Measurements from ENCODE around the gene ABCC12. TPM values are rescaled to one million over a fixed set of nuclear protein-coding genes. Genes with fewer than 3 reads are reported as not detected.
A peak's percentile ranks its signal among the peaks of the same experiment; 100 is the strongest.

Gene ABCC12
- total RNA-seq = not detected in 2 replicates
- total RNA-seq (2013) = not detected
- not detected in 2 replicates for polyA plus RNA-seq
- polyA minus RNA-seq = not detected in 2 replicates

DNA sequence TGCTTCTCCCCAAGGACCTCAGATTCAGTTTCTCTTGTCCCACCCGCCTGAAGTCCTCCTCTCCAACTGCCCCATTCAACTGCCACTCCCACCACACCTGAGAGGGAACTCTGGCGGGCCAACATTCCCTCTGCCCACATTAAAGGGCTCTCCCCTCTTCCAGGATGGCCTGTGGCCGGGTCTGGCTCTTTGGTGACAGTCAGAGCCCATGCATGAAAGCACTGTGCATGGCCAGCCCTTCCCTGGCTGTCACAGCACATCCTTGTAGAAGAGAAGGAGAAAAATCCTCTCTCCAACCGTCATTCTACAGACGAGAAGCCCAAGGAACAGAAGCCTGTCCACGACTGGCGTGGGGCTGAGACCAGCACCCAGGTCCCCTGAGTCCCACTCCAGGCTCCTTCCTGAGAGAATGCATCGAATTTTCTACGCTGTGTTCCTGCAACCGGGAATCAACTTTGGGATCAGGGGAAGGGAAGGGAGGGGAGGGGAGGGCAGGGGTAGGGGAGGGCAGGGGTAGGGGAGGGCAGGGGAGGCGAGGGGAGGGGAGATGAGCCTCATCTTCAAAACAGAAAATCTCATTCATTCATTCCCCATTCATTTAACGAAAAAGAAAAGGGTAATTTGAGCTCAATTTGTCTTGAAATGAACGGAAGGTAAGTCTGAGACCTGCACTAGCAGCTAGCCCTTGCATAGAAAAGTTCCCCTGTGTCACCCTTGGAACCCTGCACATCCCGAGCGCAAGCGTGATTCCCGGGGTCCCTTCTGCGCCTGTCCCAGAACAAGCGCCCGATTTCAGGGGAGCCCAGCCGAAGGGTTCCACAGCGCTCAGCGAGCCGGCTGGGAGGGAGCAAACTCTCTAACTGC lies at the start of gene ABCC12:
Gene ABCC12, minus strand, starts transcription at position 68 of the 864 bp plus-strand sequence. CDS start 9,569 bp downstream, outside the sequence.
- no peak for DNase-seq
- no peak within 1 kb of the TSS for H3K4me3 Mint-ChIP-seq
- CTCF ChIA-PET = interaction anchor here (0.7 to 6.2 kb wide), 8 partner anchors 9 to 1208 kb away, joined by 3 to 60 read pairs (median 6); partner anchors contain the start of gene NETO2

DNA sequence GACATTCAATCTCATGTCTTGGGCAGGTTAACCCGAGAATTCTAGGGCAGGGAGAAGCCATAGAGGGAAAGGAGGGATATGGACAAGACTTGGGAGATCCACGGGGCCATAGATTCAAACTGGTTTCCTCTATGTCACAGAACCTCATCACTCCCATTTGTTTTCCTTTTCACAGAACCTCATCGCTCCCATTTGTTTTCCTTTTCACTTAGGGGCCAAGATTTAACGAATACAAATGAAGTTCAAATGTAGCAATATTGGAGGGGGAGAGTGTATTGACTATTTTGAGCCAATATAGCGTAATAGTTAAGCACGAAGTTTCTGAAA lies 49.0 kb upstream of the ABCC12 start:
- ATAC-seq (ENCODE audit: low read depth) (no peak), DNase-seq (no peak)
- Histone ChIP-seq H3K27ac (ENCODE audit: low read length in 2 of 2) (no peak overlapping the region), H3K79me2 (ENCODE audit: control insufficient read depth, insufficient read depth, low read length) (no peaks in the 10 kb centered on the region), H3K9me3 (ENCODE audit: control extremely low read depth in 1 of 3, control insufficient read depth in 2 of 3, insufficient read depth in 1 of 3, low read length in 2 of 3) (no peaks in the 10 kb centered on the region), H3K4me2 (replicated peaks; ENCODE audit: low read depth, low read length, poor library complexity, severe bottlenecking) (no peak overlapping the region), H3K9ac (ENCODE audit: low read length) (no peak overlapping the region), H3K27me3 (replicated peaks in 1 of 4; ENCODE audit: control extremely low read depth in 1 of 4, control insufficient read depth in 3 of 4, insufficient read depth in 4 of 4, low read length in 3 of 4) (no peaks in the 10 kb centered on the region), H3K4me3 (ENCODE audit: control extremely low read depth in 1 of 5, extremely low read depth in 1 of 5, insufficient read depth in 1 of 5, low read depth in 2 of 5, low read length in 4 of 5) (no peak overlapping the region), H3K4me1 (ENCODE audit: control insufficient read depth in 2 of 2, insufficient read depth in 2 of 2, low read length in 2 of 2) (no peaks in the 10 kb centered on the region), H3K36me3 (replicated peaks in 1 of 2; ENCODE audit: control extremely low read depth in 1 of 2, control insufficient read depth in 1 of 2, extremely low read depth in 1 of 2, insufficient read depth in 2 of 2, low read length in 1 of 2) (no peaks in the 10 kb centered on the region), H4K20me1 (ENCODE audit: control insufficient read depth, insufficient read depth, low read length, poor library complexity, severe bottlenecking) (no peaks in the 10 kb centered on the region), H2AFZ (ENCODE audit: insufficient read depth, low read depth, low read length, poor library complexity, severe bottlenecking) (no peak overlapping the region)
- no peak for TF ChIP-seq EZH2 (IDR thresholded peaks at IDR 0.05; ENCODE audit: borderline replicate concordance, insufficient read depth, low read depth, low read length, poor library complexity, severe bottlenecking)
- TF ChIP-seq, protein P1, sequence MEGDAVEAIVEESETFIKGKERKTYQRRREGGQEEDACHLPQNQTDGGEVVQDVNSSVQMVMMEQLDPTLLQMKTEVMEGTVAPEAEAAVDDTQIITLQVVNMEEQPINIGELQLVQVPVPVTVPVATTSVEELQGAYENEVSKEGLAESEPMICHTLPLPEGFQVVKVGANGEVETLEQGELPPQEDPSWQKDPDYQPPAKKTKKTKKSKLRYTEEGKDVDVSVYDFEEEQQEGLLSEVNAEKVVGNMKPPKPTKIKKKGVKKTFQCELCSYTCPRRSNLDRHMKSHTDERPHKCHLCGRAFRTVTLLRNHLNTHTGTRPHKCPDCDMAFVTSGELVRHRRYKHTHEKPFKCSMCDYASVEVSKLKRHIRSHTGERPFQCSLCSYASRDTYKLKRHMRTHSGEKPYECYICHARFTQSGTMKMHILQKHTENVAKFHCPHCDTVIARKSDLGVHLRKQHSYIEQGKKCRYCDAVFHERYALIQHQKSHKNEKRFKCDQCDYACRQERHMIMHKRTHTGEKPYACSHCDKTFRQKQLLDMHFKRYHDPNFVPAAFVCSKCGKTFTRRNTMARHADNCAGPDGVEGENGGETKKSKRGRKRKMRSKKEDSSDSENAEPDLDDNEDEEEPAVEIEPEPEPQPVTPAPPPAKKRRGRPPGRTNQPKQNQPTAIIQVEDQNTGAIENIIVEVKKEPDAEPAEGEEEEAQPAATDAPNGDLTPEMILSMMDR (IDR thresholded peaks at IDR 0.05) = no peak
- intact Hi-C loops (cut with micrococcal nuclease) = no loop called here
- no CpG with 5 or more reads among the region's 6 CpGs for WGBS (ENCODE audit: insufficient coverage)
- Mint-ChIP-seq H3K9me3 (ENCODE audit: insufficient read depth) (no peaks in the 10 kb centered on the region), H3K27ac (no peak overlapping the region), H3K27me3 (peaks cover 28% of the 10 kb centered on the region), H3K4me3 (no peak overlapping the region), H3K4me1 (no peaks in the 10 kb centered on the region)
- ChIA-PET CTCF (no interaction called here), POLR2A (no interaction called here)

More for the DNA sequence above, at the start of gene ABCC12:
- H3K9me3 ChIP-seq (ENCODE audit: control extremely low read depth in 1 of 3, control insufficient read depth in 2 of 3, insufficient read depth in 1 of 3, low read length in 2 of 3) = peaks cover 0 to 4% (median 0%) of the 10 kb centered on the region in 3 donors
- no peaks in the 10 kb centered on the region for H4K20me1 ChIP-seq (ENCODE audit: control insufficient read depth, insufficient read depth, low read length, poor library complexity, severe bottlenecking)
- no peaks in the 10 kb centered on the region for H3K79me2 ChIP-seq (ENCODE audit: control insufficient read depth, insufficient read depth, low read length)
- H2AFZ ChIP-seq (ENCODE audit: insufficient read depth, low read depth, low read length, poor library complexity, severe bottlenecking) = no peak within 1 kb of the TSS
- no peak within 1 kb of the TSS for H3K4me3 ChIP-seq (ENCODE audit: control extremely low read depth in 1 of 5, extremely low read depth in 1 of 5, insufficient read depth in 1 of 5, low read depth in 2 of 5, low read length in 4 of 5)
- ATAC-seq (ENCODE audit: low read depth) = no peak
- WGBS (ENCODE audit: insufficient coverage) = 57% methylated on average over 15 of the region's 24 CpGs
- POLR2A ChIA-PET = no interaction called here
- H3K9ac ChIP-seq (ENCODE audit: low read length) = no peak within 1 kb of the TSS
- H3K4me1 ChIP-seq (ENCODE audit: control insufficient read depth in 2 of 2, insufficient read depth in 2 of 2, low read length in 2 of 2) = peaks cover 0 to 6% of the 10 kb centered on the region in 2 donors
- peak within 1 kb of the TSS; percentile 34 for H3K4me2 ChIP-seq (replicated peaks; ENCODE audit: low read depth, low read length, poor library complexity, severe bottlenecking)
- no peak within 1 kb of the TSS for H3K27ac Mint-ChIP-seq
- TF ChIP-seq EZH2 (IDR thresholded peaks at IDR 0.05; ENCODE audit: borderline replicate concordance, insufficient read depth, low read depth, low read length, poor library complexity, severe bottlenecking) = no peak
- TF ChIP-seq, protein P1 (IDR thresholded peaks at IDR 0.05) = no peak
- H3K27me3 ChIP-seq (replicated peaks in 1 of 4; ENCODE audit: control extremely low read depth in 1 of 4, control insufficient read depth in 3 of 4, insufficient read depth in 4 of 4, low read length in 3 of 4) = peaks cover 0 to 10% (median 2%) of the 10 kb centered on the region in 4 experiments
- no peak within 1 kb of the TSS for H3K27ac ChIP-seq (ENCODE audit: low read length in 2 of 2)
- no peaks in the 10 kb centered on the region for H3K36me3 ChIP-seq (replicated peaks in 1 of 2; ENCODE audit: control extremely low read depth in 1 of 2, control insufficient read depth in 1 of 2, extremely low read depth in 1 of 2, insufficient read depth in 2 of 2, low read length in 1 of 2)
- intact Hi-C loops (cut with micrococcal nuclease) = loop anchor here (1.0 kb wide), 2 partner anchors 1015 to 1208 kb away; no protein-coding TSS in a partner anchor
- no peaks in the 10 kb centered on the region for H3K9me3 Mint-ChIP-seq (ENCODE audit: insufficient read depth)
- no peaks in the 10 kb centered on the region for H3K4me1 Mint-ChIP-seq
- peaks cover 29% of the 10 kb centered on the region for H3K27me3 Mint-ChIP-seq
